Middle frontal gyrus (tissue), 1 donor: ENCODE results near the gene BNIP2.
"Not testable (repeated sequence)": the region's sequence is repeated elsewhere in the genome, so short reads cannot be mapped to it uniquely, and the experiment has no call there.

Experiments used
- DNase-seq: peaks from one replicate; pipeline ENCODE4 v3.0.0-alpha.2; 2015; ENCODE audit warnings: low spot score; ENCODE audit errors: extremely low spot score

BNIP2 gene

GRCh38 chr15:59688782-59689625, at the start of gene BNIP2:
BNIP2 (minus strand) TSS chr15:59689320; CDS start chr15:59682457, 6,863 bp downstream.
- peak; percentile 84 for DNase-seq

GRCh38 chr15:59738676-59739075, 49.6 kb upstream of the BNIP2 start:
- no peak for DNase-seq

GRCh38 chr15:59736181-59736580, 47.1 kb upstream of the BNIP2 start:
- no peak for DNase-seq

GRCh38 chr15:59725151-59725486, 36.0 kb upstream of the BNIP2 start:
- no peak for DNase-seq

- no peak for DNase-seq
Observed at GRCh38 chr15:59723687-59724346, 34.7 kb upstream of the BNIP2 start.

GRCh38 chr15:59722476-59722875, 33.4 kb upstream of the BNIP2 start:
- DNase-seq, result no peak

GRCh38 chr15:59722037-59722436, 32.9 kb upstream of the BNIP2 start:
- no peak for DNase-seq

GRCh38 chr15:59721411-59721810, 32.3 kb upstream of the BNIP2 start:
- DNase-seq, result no peak

GRCh38 chr15:59713177-59713576, 24.1 kb upstream of the BNIP2 start:
- DNase-seq, result no peak

GRCh38 chr15:59711451-59712243, 22.5 kb upstream of the BNIP2 start:
- no peak for DNase-seq

- no peak for DNase-seq
Observed at GRCh38 chr15:59707619-59708018, 18.5 kb upstream of the BNIP2 start.

GRCh38 chr15:59703979-59704796, 15.1 kb upstream of the BNIP2 start:
- no peak for DNase-seq

GRCh38 chr15:59702351-59702750, 13.2 kb upstream of the BNIP2 start:
- DNase-seq, result no peak

GRCh38 chr15:59701880-59702279, 12.8 kb upstream of the BNIP2 start:
- DNase-seq, result no peak

GRCh38 chr15:59699810-59700431, 10.8 kb upstream of the BNIP2 start:
- no peak for DNase-seq

GRCh38 chr15:59698065-59698464, 8.9 kb upstream of the BNIP2 start:
- DNase-seq, result not testable (repeated sequence)

GRCh38 chr15:59696332-59696731, 7.2 kb upstream of the BNIP2 start:
- DNase-seq, result no peak

- no peak for DNase-seq
Observed at GRCh38 chr15:59694779-59695178, 5.7 kb upstream of the BNIP2 start.

GRCh38 chr15:59691194-59691805, 2.2 kb upstream of the BNIP2 start:
- DNase-seq, result no peak

- DNase-seq, result no peak
Observed at GRCh38 chr15:59689626-59690236, 611 bp upstream of the BNIP2 start.
